Effector memory CD4-positive, alpha-beta T cell (primary cell): Measurements from ENCODE around the gene HSFX3.
"Not testable (repeated sequence)": the region's sequence is repeated elsewhere in the genome, so short reads cannot be mapped to it uniquely, and the experiment has no call there.

ENCODE experiments used
- DNase-seq, 3 donors: peaks; one replicate each; pipeline ENCODE4 v3.0.0-alpha.2; 2020
- H3K27ac ChIP-seq: 2 replicates; pipeline ENCODE4 v1.7.0; 2013; ENCODE audit warnings: mild to moderate bottlenecking, low read length, moderate library complexity; ENCODE audit not compliant: insufficient read depth, poor library complexity, severe bottlenecking
- H3K27me3 ChIP-seq: replicated peaks from 2 replicates; pipeline ENCODE4 v1.7.0; 2013; ENCODE audit warnings: mild to moderate bottlenecking, low read length; ENCODE audit not compliant: insufficient read depth, control insufficient read depth, poor library complexity, severe bottlenecking
- H3K36me3 ChIP-seq: 2 replicates; pipeline ENCODE4 v1.7.0; 2013; ENCODE audit warnings: mild to moderate bottlenecking, low read length, moderate library complexity; ENCODE audit not compliant: control insufficient read depth, insufficient read depth
- H3K4me1 ChIP-seq: 2 replicates; pipeline ENCODE4 v1.7.0; 2013; ENCODE audit warnings: low read length, mild to moderate bottlenecking; ENCODE audit not compliant: control insufficient read depth, insufficient read depth, poor library complexity, severe bottlenecking
- H3K4me3 ChIP-seq: 2 replicates; pipeline ENCODE4 v1.7.0; 2013; ENCODE audit warnings: low read length, low read depth, mild to moderate bottlenecking; ENCODE audit not compliant: insufficient read depth, poor library complexity, severe bottlenecking
- H3K9me3 ChIP-seq: 2 replicates; pipeline ENCODE4 v1.7.0; 2013; ENCODE audit warnings: mild to moderate bottlenecking, low read length, moderate library complexity; ENCODE audit not compliant: control insufficient read depth

Gene HSFX3

GRCh38 chrX:149520636-149521277 lies 29.0 kb downstream of the HSFX3 start:
- not testable (repeated sequence) for H3K27ac ChIP-seq, H3K9me3 ChIP-seq, DNase-seq, H3K27me3 ChIP-seq, H3K4me3 ChIP-seq, H3K36me3 ChIP-seq
- H3K4me1 ChIP-seq, result peaks cover 21% of the 10 kb centered on the region

- Histone ChIP-seq H3K27ac (no peak overlapping the region), H3K27me3 (no peaks in the 10 kb centered on the region), H3K9me3 (no peaks in the 10 kb centered on the region), H3K36me3 (no peaks in the 10 kb centered on the region), H3K4me3 (no peak overlapping the region), H3K4me1 (peaks cover 20% of the 10 kb centered on the region)
- no peak for DNase-seq
Observed at GRCh38 chrX:149518236-149518635, 31.5 kb downstream of the HSFX3 start.

- Histone ChIP-seq H3K9me3 (no peaks in the 10 kb centered on the region), H3K27ac (no peak overlapping the region), H3K4me3 (no peak overlapping the region), H3K4me1 (peaks cover 11% of the 10 kb centered on the region), H3K27me3 (no peaks in the 10 kb centered on the region), H3K36me3 (no peaks in the 10 kb centered on the region)
- DNase-seq, result no peak
Observed at GRCh38 chrX:149517308-149517707, 32.4 kb downstream of the HSFX3 start.

DNA sequence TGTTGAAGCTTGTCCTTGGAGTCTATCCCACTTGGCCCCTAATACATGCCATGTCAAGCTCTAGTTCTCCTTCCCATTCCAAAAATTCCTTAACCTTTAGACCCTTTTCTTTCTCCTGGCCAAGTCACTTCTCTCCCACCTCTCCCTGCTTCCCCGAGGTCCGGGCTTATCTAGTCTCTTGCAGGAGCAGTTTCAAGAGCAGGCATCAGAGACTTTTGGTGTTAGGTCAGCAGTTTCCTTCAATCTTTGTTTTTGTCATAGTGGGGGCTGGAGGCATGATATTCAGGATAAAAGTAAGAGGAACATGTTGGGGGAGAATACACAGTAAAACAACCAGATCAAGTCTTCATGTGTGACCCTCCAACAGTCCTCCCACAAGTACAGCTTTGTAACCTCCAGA lies 33.1 kb downstream of the HSFX3 start:
- DNase-seq, result no peak
- no peaks in the 10 kb centered on the region for H3K9me3 ChIP-seq

DNA sequence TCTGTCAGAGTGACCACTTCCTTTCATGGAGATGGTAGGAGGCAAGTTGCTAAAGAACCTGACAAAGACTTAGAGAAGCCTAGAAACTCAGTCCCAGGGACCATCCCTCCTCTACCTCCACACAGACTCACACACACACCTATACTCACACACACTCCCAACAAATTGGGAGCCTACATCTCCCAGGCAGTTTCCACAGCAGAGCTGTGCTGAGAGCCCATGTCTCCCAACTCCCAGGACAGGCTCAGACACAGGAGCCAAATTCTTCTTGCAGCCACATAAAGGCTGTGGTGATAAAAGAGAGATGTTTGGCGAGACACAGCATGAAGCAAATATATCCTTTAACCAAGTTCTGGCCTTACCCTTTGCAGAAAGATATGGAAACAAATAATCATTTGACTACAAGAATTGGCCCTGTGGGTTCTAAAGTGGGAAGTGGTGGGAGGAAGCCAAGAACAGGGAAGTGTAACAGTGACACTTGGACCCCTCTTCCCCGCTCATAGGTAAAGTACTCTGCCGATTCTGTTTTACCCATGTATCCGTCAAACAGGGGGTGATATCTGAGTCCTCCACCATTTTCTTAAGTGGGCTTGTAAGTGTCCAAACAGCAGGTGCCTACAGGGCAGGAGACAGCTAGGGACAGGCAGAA lies 33.6 kb downstream of the HSFX3 start:
- Histone ChIP-seq H3K36me3 (no peaks in the 10 kb centered on the region), H3K27ac (no peak overlapping the region), H3K27me3 (no peaks in the 10 kb centered on the region), H3K9me3 (no peaks in the 10 kb centered on the region), H3K4me3 (no peak overlapping the region), H3K4me1 (no peaks in the 10 kb centered on the region)
- DNase-seq, result no peak

More for the DNA sequence above, 33.1 kb downstream of the HSFX3 start:
- Histone ChIP-seq H3K36me3 (no peaks in the 10 kb centered on the region), H3K4me3 (no peak overlapping the region), H3K27ac (no peak overlapping the region), H3K27me3 (no peaks in the 10 kb centered on the region), H3K4me1 (peaks cover 4% of the 10 kb centered on the region)

DNA sequence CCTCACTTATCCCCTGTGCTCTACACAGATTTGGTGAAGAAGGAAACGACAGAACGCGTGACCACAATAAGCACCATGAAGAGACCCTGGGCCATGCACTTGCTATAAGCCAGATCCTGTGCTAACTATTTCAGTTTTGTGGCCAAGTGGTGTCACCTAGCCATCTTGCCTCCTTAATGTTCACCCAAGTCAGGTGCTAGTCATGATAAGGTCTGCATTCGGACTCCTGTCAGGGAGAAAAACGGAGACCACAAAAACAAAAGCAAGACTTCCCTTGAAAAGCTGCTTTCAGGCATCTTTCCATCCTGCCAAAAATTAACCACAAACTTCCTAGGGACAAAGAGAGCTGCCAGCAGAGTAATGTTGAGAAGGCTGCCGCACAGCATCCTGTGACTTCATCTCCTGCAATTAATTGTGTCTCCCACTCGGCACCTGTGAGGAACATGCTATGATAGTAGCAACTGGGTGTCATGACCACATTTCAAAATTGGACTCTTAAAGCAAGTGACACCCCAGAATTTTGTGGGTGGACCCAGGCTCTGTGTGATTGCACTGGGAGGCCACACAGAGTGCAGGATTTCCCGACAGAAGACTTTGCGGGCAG lies 35.8 kb downstream of the HSFX3 start:
- Histone ChIP-seq H3K4me1 (no peaks in the 10 kb centered on the region), H3K4me3 (no peak overlapping the region), H3K27ac (no peak overlapping the region), H3K36me3 (no peaks in the 10 kb centered on the region), H3K27me3 (no peaks in the 10 kb centered on the region), H3K9me3 (no peaks in the 10 kb centered on the region)
- no peak for DNase-seq

- DNase-seq, result peak; percentile 38 to 50 (median 49)
- no peaks in the 10 kb centered on the region for H3K4me1 ChIP-seq
- H3K4me3 ChIP-seq, result no peak overlapping the region
- H3K27me3 ChIP-seq, result no peaks in the 10 kb centered on the region
- H3K9me3 ChIP-seq, result no peaks in the 10 kb centered on the region
- H3K27ac ChIP-seq, result no peak overlapping the region
- no peaks in the 10 kb centered on the region for H3K36me3 ChIP-seq
Observed at GRCh38 chrX:149512225-149512885, 37.4 kb downstream of the HSFX3 start.

GRCh38 chrX:149511081-149511480 lies 38.6 kb downstream of the HSFX3 start:
- no peaks in the 10 kb centered on the region for H3K4me1 ChIP-seq
- no peaks in the 10 kb centered on the region for H3K27me3 ChIP-seq
- H3K9me3 ChIP-seq, result no peaks in the 10 kb centered on the region
- H3K27ac ChIP-seq, result no peak overlapping the region
- no peak for DNase-seq
- no peaks in the 10 kb centered on the region for H3K36me3 ChIP-seq
- H3K4me3 ChIP-seq, result no peak overlapping the region

DNA sequence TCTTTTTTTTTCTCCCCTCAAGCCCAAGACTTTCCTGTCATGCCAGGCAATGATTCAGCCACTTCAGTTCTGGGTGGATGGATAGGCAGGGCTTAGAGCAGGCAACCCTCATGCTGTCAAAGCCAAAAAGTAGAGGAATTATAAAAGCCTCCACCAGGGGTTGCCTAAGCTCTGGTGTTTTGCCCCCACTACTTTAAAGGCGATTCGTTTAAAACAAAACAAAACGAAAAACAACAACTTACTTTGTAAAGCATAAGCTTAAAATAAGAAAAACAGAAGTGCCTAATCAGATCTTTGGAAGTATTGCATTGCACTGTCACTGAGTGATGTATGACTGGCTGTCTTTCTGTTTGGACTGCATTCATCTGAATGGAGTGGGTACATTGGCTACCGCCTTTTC lies 39.3 kb downstream of the HSFX3 start:
- Histone ChIP-seq H3K27me3 (no peaks in the 10 kb centered on the region), H3K36me3 (no peaks in the 10 kb centered on the region), H3K27ac (no peak overlapping the region), H3K9me3 (no peaks in the 10 kb centered on the region), H3K4me3 (no peak overlapping the region), H3K4me1 (no peaks in the 10 kb centered on the region)
- no peak for DNase-seq

DNA sequence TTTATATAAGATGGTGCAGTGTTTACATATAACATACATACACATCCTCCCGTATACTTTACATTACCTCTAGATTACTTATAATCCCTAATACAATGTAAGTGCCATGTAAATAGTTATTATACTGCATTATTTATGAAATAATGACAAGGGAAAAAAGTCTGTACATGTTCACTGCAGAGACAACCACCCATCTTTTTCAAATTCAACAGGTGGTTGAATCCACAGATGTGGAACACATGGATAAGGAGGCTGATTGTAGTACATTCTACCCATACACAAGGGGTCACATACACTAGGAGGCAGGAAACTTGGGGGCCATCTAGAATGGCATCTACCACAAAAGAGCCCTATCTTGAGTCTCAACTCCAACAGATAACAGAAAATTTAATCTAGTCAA lies 41.3 kb downstream of the HSFX3 start:
- H3K4me1 ChIP-seq, result no peaks in the 10 kb centered on the region
- DNase-seq, result no peak
- H3K36me3 ChIP-seq, result no peaks in the 10 kb centered on the region
- no peaks in the 10 kb centered on the region for H3K27me3 ChIP-seq
- H3K9me3 ChIP-seq, result no peaks in the 10 kb centered on the region
- H3K27ac ChIP-seq, result no peak overlapping the region
- no peak overlapping the region for H3K4me3 ChIP-seq
